Right cardiac atrium (tissue), 5 donors: ENCODE measurements around the gene MAS1. TPM values are rescaled to one million over a fixed set of nuclear protein-coding genes. Genes with fewer than 3 reads are reported as not detected.
"Not testable (repeated sequence)": the region's sequence is repeated elsewhere in the genome, so short reads cannot be mapped to it uniquely, and the experiment has no call there.

Source experiments
- ATAC-seq, 2 donors: fragments of 200-7000 bp; cut with Tn5 transposase; one replicate each; pipeline versions ENCODE4 v1.8.0 to v1.9.1; 2020; ENCODE audit warnings: moderate library complexity in 2 of 2, mild to moderate bottlenecking in 1 of 2
- DNase-seq, 3 donors: peaks; one replicate each; pipeline ENCODE4 v3.0.0-alpha.2; 2020
- H3K27ac ChIP-seq: one replicate; pipeline ENCODE4 v1.5.1; 2013; ENCODE audit warnings: mild to moderate bottlenecking, low read length, control low read depth, moderate library complexity
- H3K27me3 ChIP-seq: one replicate; pipeline ENCODE4 v1.6.1; 2013; ENCODE audit not compliant: control insufficient read depth, insufficient read depth
- H3K4me1 ChIP-seq: one replicate; pipeline ENCODE4 v1.6.1; 2013; ENCODE audit warnings: low read length; ENCODE audit not compliant: control insufficient read depth, insufficient read depth
- H3K4me3 ChIP-seq: one replicate; pipeline ENCODE4 v1.5.1; 2013; ENCODE audit warnings: low read length, control low read depth
- H3K9me3 ChIP-seq: one replicate; pipeline ENCODE4 v1.6.1; 2013; ENCODE audit warnings: low read length; ENCODE audit not compliant: control insufficient read depth
- WGBS: extraction: QIAGEN DNeasy Blood & Tissue Kit; methylation state at CpG from one replicate; pipeline ENCODE4 v1.1.7; 2013; 5-methylcytosine and 5-hydroxymethylcytosine counted together
- intact Hi-C, 4 donors: fragments of 100-400 bp; cut with DNase I; formaldehyde crosslinking; loops; one replicate each; pipeline versions ENCODE4 v1.11.0 to v1.14.0; 2022 to 2023
- polyA plus RNA-seq: library from polyadenylated mRNA; stranded (reverse); fragments of 200-250 nt; gene quantifications from one replicate; pipeline ENCODE4 v1.2.3, GENCODE V29; 2013
- total RNA-seq, 4 donors: library from RNA; stranded (reverse); fragmentation: NEBNext Ultra II Directional; extraction: Animal tissue kit (Norgen Biotek cat#: 25700); gene quantifications; one replicate each; pipeline ENCODE4 v1.2.1, GENCODE V29; 2021
- donor health status: healthy with polysubstance abuse.
- donor health status: DM: no; HTN: yes; CAD: no.
- donor health status: DM: no; HTN: no; CAD: no.
- donor health status: DM: no; HTN: yes; CAD: no; lungs with severe emphysema.
- donor health status: DM: yes; HTN: yes; CAD: no.

The MAS1 gene
- total and polyA plus RNA-seq, 5 donors: 0.02 to 0.06 (median 0.03) TPM; not detected in 2

DNA sequence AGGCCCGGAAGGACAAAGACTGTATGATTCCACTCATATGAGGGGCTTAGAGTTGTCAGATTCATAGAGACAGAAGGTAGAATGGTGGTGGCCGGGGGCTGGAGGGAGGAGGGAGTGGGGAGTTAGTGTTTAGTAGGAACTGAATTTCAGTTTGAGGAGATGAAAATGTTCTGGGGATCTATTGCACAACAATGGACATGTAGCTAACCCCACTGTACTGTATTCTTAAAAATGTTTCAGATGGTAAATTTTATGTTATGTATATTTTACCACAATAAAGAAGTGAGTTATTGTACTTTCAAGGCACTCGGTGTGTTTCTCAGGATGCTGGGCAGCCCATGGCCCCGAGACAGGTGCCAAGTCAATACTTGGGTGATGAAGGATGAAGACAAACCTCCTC, 25.4 kb downstream of the MAS1 start:
- DNase-seq (no peak), ATAC-seq (no peak)
- Histone ChIP-seq H3K9me3 (no peaks in the 10 kb centered on the region), H3K27ac (no peak overlapping the region), H3K4me1 (no peaks in the 10 kb centered on the region), H3K27me3 (no peaks in the 10 kb centered on the region), H3K4me3 (no peak overlapping the region)
- WGBS: 94% methylated on average over 4 of the region's 4 CpGs
- intact Hi-C loops: no loop called here

DNA sequence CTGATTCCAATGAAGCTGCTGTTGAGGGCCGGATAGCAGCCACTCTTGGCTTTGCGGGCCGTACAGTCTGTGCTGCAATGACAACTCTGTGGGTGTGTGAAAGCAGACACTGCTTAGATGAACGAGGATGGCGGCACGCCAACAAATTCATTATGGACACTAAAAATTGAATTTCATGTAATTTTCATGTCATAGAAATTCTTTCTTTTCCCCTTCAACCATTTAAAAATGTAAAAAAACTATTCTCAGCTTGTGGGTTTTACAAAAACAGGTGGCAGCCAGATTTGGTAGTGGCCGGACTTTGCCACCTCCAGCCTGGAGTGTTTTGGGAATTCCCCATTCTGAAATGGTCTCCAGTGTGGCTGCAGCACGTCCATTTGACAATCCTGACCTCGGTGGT, 26.0 kb downstream of the MAS1 start:
- Histone ChIP-seq H3K27me3 (no peaks in the 10 kb centered on the region), H3K27ac (no peak overlapping the region), H3K4me1 (no peaks in the 10 kb centered on the region), H3K9me3 (no peaks in the 10 kb centered on the region), H3K4me3 (no peak overlapping the region)
- intact Hi-C loops: no loop called here
- DNase-seq: no peak
- no peak for ATAC-seq
- 59% methylated on average over 9 of the region's 9 CpGs for WGBS

DNA sequence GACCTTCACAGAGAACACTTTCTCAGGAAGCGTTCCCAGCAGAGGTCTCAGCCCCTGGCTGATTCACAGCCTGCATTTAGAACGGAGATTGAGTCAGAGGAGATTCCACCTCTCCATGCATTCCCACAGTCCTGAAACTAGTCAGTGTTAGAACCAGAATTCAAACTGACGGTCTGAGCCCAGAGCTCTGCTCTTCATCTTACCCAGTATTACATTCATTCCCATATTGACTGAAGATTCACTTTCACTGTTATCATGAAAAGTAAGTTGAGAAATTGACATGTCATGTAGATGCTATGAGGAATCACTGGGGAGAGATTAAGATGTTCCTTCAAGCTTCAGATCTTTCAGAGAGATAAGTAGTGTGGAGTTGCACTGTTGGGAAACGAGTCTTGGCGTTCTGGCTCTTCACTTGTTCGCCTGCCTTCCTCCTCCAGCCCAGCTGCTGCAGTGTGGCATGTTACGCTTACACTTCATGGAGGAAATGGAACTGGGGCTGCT, 28.3 kb downstream of the MAS1 start:
- Histone ChIP-seq H3K9me3 (no peaks in the 10 kb centered on the region), H3K27ac (no peak overlapping the region), H3K27me3 (no peaks in the 10 kb centered on the region), H3K4me3 (no peak overlapping the region), H3K4me1 (no peaks in the 10 kb centered on the region)
- intact Hi-C loops: no loop called here
- no peak for DNase-seq
- no peak for ATAC-seq
- 82% methylated on average over 7 of the region's 7 CpGs for WGBS

DNA sequence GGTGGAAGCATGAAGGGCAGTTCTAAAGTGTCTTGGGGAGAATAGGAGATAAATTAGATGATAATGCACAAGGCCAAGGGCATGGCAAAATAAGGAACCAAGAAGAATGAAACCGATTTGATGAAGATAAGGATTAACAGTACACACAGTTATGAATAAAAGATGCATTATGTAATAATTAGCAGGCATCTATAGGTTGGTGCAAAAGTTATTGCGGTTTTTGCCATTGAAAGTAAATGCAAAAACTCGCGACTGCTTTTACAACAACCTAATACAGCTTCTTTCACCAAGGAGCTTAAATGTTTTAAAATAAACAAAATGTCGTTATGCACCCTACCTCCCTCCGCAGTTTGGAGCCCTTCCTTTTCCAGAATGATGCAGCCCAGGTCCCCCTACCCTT, 29.0 kb downstream of the MAS1 start:
- H3K27ac ChIP-seq: no peak overlapping the region
- 87% methylated on average over 6 of the region's 6 CpGs for WGBS
- no peaks in the 10 kb centered on the region for H3K27me3 ChIP-seq
- intact Hi-C loops: no loop called here
- no peaks in the 10 kb centered on the region for H3K4me1 ChIP-seq
- DNase-seq: no peak
- H3K4me3 ChIP-seq: no peak overlapping the region
- ATAC-seq: no peak
- no peaks in the 10 kb centered on the region for H3K9me3 ChIP-seq

DNA sequence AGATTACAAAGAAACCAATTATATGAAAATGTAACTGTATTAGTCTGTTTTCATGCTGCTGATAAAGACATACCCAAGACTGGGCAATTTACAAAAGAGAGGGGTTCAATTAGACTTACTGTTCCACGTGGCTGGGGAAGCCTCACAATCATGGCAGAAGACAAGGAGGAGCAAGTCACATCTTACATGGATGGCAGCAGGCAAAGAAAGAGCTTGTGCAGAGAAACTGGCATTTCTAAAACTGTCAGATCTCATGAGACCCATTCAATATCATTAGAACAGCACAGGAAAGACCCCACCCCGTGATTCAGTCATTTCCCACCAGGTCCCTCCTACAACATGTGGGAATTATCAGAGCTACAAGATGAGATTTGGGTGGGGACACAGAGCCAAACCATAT, 33.4 kb downstream of the MAS1 start:
- H3K9me3 ChIP-seq, H3K4me3 ChIP-seq, H3K27ac ChIP-seq, H3K27me3 ChIP-seq, H3K4me1 ChIP-seq, DNase-seq, intact Hi-C loops, ATAC-seq: not testable (repeated sequence)
- 58% methylated on average over 2 of the region's 2 CpGs for WGBS

DNA sequence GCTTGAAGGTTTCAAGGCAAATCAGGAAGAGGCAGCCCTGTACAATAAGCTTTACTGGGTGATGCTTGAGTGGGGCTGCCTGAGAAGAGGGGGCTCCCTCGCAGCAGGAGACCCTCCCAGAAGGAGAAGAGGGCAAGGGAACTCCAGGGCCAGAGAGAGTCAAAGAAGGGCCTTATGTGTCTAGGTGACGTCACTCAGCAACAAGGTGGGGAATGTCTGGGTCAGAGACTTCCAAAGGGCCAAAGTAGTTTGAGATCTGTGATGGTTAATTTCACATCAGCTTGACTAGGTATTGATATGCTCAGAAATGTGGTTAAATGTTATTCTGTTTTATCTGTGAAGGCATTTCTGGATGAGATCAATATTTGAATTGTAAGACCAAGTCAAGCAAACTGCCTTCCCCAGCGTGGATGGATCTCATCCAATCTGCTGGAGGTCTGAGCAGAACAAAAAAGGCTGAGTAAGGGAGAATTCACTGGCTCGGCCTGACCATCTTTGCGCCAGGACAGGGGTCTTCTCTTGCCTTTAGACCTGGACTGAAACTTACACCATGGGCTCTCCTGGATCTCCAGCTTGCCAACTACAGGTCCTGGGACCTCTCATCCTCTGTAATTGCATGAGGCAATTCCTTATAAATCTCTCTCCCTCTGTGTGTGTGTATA, 35.9 kb downstream of the MAS1 start:
- intact Hi-C loops: no loop called here
- DNase-seq: no peak

DNA sequence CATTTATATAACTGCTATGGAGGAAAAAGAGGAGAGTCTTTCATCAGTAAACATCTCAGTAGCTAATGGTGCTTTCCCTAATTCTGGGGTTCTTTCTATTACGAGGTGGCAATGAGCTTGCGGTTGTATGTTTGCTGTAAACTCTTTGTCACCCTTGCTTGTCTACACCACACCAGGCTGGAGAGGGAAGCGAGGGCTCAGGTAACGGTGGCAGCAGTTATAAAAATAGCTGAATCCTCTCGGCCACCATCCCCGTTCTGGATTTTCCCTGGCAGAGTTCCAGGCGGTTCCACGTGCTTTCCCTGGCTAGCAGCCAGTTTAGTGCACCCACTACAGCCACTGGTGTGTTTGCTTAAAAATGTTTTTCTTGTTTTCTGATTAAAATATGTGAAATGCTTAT, 39.0 kb downstream of the MAS1 start:
- DNase-seq: no peak
- Histone ChIP-seq H3K27ac (no peak overlapping the region), H3K9me3 (no peaks in the 10 kb centered on the region), H3K4me3 (no peak overlapping the region), H3K27me3 (no peaks in the 10 kb centered on the region), H3K4me1 (no peaks in the 10 kb centered on the region)
- ATAC-seq: no peak
- 28% methylated on average over 8 of the region's 8 CpGs for WGBS
- intact Hi-C loops: no loop called here

More for the DNA sequence above, 35.9 kb downstream of the MAS1 start:
- ATAC-seq: no peak
- WGBS: 83% methylated on average over 5 of the region's 5 CpGs
- Histone ChIP-seq H3K27ac (no peak overlapping the region), H3K4me3 (no peak overlapping the region), H3K27me3 (no peaks in the 10 kb centered on the region), H3K9me3 (no peaks in the 10 kb centered on the region), H3K4me1 (no peaks in the 10 kb centered on the region)

DNA sequence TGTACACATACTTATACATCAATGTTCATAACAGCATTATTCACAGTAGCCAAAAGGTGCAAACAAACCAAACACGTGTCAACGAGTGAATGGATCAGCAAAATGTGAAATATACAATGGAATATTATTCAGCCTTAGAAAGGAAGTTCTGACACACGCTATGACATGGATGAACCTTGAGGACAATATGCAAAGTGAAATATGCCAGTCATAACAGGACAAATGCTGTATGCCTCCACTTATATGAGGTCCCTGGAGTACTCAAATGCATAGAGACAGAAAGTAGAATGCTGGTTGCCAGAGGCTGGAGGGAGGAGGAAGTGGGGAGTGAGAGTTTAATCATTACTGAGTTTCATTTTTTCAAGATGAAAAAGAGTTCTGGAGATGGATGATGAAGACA, 40.3 kb downstream of the MAS1 start:
- no peak overlapping the region for H3K4me3 ChIP-seq
- peaks cover 3% of the 10 kb centered on the region for H3K9me3 ChIP-seq
- H3K27me3 ChIP-seq: no peaks in the 10 kb centered on the region
- WGBS: 92% methylated on average over 3 of the region's 3 CpGs
- intact Hi-C loops: no loop called here
- no peaks in the 10 kb centered on the region for H3K4me1 ChIP-seq
- H3K27ac ChIP-seq: no peak overlapping the region
- DNase-seq (no peak), ATAC-seq (no peak)

DNA sequence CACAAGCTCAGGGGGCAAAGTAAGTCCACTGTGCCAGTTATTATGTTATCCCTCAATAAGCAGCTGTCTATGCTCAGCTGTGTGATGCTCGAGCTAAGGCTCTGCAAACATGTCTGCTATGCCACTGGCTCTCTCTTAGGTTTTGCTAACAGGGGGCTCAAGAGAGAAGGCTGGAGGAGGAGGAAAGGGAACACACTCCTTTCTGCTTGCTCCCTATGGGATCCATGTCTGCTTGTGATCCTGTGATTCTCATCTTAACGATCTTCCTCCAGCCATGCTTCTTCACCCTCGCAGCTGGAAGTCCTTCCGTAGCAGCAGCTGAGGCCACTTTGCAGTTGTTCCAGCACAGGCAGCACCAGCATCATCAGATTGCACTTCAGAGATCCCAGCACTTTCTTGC, 41.1 kb downstream of the MAS1 start:
- H3K9me3 ChIP-seq: peaks cover 3% of the 10 kb centered on the region
- DNase-seq: no peak
- intact Hi-C loops: no loop called here
- no peak overlapping the region for H3K4me3 ChIP-seq
- no peak overlapping the region for H3K27ac ChIP-seq
- 59% methylated on average over 4 of the region's 4 CpGs for WGBS
- no peaks in the 10 kb centered on the region for H3K27me3 ChIP-seq
- ATAC-seq: no peak
- no peaks in the 10 kb centered on the region for H3K4me1 ChIP-seq

DNA sequence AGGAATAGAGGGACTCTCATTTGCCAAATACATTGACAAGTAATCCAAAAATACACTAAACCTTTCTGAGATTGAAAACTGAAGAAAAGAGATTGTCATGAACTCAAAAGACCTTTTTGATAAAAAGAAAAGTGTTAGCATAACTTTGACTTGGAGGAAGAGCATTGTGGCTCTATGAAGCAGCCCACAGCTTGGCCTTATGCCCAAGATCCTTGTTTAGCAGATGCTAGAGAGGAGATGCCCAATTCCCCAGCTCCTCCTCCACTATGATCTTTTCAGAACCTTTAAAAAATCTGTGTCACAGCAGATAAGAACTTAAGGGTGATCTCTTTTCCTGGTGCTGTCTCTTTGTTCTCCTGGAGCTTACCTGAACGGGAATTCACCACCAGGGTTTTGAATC, 42.3 kb downstream of the MAS1 start:
- intact Hi-C loops: no loop called here
- ATAC-seq (no peak), DNase-seq (peak in 1 of 3 donors; percentile 55)
- H3K4me1 ChIP-seq: no peaks in the 10 kb centered on the region
- H3K27ac ChIP-seq: no peak overlapping the region
- 97% methylated on average over 1 of the region's 1 CpG for WGBS
- no peak overlapping the region for H3K4me3 ChIP-seq
- no peaks in the 10 kb centered on the region for H3K27me3 ChIP-seq
- peaks cover 3% of the 10 kb centered on the region for H3K9me3 ChIP-seq

DNA sequence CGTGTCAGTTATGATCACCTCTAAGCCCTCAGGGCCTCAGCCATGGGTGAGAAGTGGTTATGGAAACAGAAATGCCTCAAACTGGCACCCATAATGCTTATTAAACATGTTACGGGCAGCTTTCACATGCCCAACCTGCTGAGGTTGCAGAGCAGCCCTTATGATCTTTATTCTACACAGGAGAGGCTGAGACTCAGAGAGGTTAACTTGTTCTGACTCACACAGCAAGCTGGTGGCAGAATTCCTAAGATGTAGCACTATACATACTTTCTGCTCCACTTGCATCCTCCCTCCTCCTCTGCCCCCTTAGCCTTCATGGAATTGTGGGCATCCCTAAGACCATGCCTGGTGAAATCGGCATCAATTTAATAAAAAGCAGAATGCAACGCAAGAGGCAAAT, 43.4 kb downstream of the MAS1 start:
- Histone ChIP-seq H3K4me1 (no peaks in the 10 kb centered on the region), H3K27ac (no peak overlapping the region), H3K4me3 (no peak overlapping the region), H3K27me3 (no peaks in the 10 kb centered on the region), H3K9me3 (peaks cover 3% of the 10 kb centered on the region)
- WGBS: 91% methylated on average over 4 of the region's 4 CpGs
- ATAC-seq (no peak), DNase-seq (no peak)
- intact Hi-C loops: no loop called here

DNA sequence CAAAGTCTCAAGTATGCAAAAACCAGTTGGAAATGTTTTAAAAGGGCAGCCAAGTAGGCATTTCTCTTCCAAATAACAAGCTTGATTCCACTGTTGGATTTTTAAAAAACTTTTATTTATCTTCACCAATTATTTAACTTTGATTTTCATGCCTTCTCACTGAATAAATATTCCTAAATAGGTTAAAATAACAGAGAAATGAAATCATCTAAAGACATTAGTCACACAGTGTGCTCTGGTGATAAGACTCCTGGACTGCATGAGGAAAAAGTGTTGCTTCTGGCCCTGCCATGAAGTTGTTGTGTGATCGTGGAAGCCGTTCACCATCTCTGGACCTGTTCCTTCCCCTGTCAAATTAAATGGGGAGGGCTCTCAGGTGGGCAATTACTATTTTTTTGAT, 44.3 kb downstream of the MAS1 start:
- DNase-seq (no peak), ATAC-seq (peak; percentile 61 to 70)
- no peak overlapping the region for H3K27ac ChIP-seq
- H3K9me3 ChIP-seq: peaks cover 3% of the 10 kb centered on the region
- H3K4me1 ChIP-seq: peaks cover 3% of the 10 kb centered on the region
- no peak overlapping the region for H3K4me3 ChIP-seq
- WGBS: 64% methylated on average over 2 of the region's 2 CpGs
- H3K27me3 ChIP-seq: no peaks in the 10 kb centered on the region
- intact Hi-C loops: no loop called here
